K562 (cell line): ENCODE results near the gene SSR2. TPM values are rescaled to one million over a fixed set of nuclear protein-coding genes. Genes with fewer than 3 reads are reported as not detected.

ENCODE experiments used
- ATAC-seq: fragments of 200-7000 bp; cut with Tn5 transposase; 3 replicates; pipeline ENCODE4 v1.9.1; 2020; ENCODE audit warnings: moderate library complexity
- BruUV-seq: library from RNA; stranded (reverse); fragments of 400-500 nt; replicated peaks from 2 replicates; lab custom pipeline; 2021; lab: Mats Ljungman, UMichigan
- CTCF ChIA-PET: fragments of 300-600 bp; formaldehyde crosslinking; extraction: SDS; loops from one replicate; lab custom pipeline; 2021; ENCODE audit warnings: low intra/inter-chr PET ratio; lab: Yijun Ruan, JAX
- POLR2A ChIA-PET: fragments of 300-600, 350-650 bp; sonication (Branson Sonifier 250); formaldehyde crosslinking; extraction: SDS; loops from one replicate; lab custom pipeline; 2021; ENCODE audit warnings: antibody characterized with exemption, inconsistent platforms; lab: Yijun Ruan, JAX
- DNase-seq, 4 experiments: peaks; one replicate each; pipeline versions ENCODE4 v3.0.0 to v3.0.0-alpha.2; 2011 to 2018; ENCODE audit warnings: low spot score in 3 of 4, mixed read lengths in 3 of 4; ENCODE audit errors: extremely low read depth in 1 of 4
- FAIRE-seq: peaks from 2 replicates; lab custom pipeline; 2011; peaks lifted over from hg19 to GRCh38; lab: Jason Lieb, UNC
- H2AFZ ChIP-seq: 2 replicates; pipeline ENCODE4 v1.6.0; 2011; ENCODE audit warnings: low read depth, low read length, control low read depth, inconsistent platforms
- H3K27ac ChIP-seq: fragments of 200-600 bp; 3 replicates; pipeline ENCODE4 v1.8.0; 2011; ENCODE audit warnings: low read depth, mild to moderate bottlenecking, control low read depth, inconsistent platforms, low read length, moderate library complexity, mixed read lengths; ENCODE audit errors: extremely low read depth
- H3K27me3 ChIP-seq, 2 experiments: fragments of 300-600 bp in 1 of 2; 2 replicates in 1 of 2; 3 replicates in 1 of 2; pipeline versions ENCODE4 v1.6.0 to v1.8.0; 2011; ENCODE audit warnings: inconsistent platforms in 2 of 2, low read length in 2 of 2, mild to moderate bottlenecking in 1 of 2, mixed read lengths in 1 of 2, moderate library complexity in 1 of 2; ENCODE audit not compliant: control insufficient read depth in 2 of 2, insufficient read depth in 2 of 2
- H3K36me3 ChIP-seq: fragments of 300-600 bp; 3 replicates; pipeline ENCODE4 v1.8.0; 2011; ENCODE audit warnings: mild to moderate bottlenecking, low read length, inconsistent platforms; ENCODE audit not compliant: control insufficient read depth, insufficient read depth
- H3K4me1 ChIP-seq, 2 experiments: fragments of 200-600 bp in 1 of 2; replicated peaks in 1 of 2; 2 replicates in 1 of 2; 3 replicates in 1 of 2; pipeline versions ENCODE4 v1.5.1 to v1.8.0; 2011; ENCODE audit warnings: inconsistent platforms in 2 of 2, low read length in 2 of 2, mild to moderate bottlenecking in 1 of 2, mixed read lengths in 1 of 2, moderate library complexity in 1 of 2; ENCODE audit not compliant: control insufficient read depth in 2 of 2, insufficient read depth in 2 of 2
- H3K4me2 ChIP-seq: 2 replicates; pipeline ENCODE4 v1.6.1; 2011; ENCODE audit warnings: low read length, control low read depth, inconsistent platforms, mixed read lengths; ENCODE audit not compliant: insufficient read depth
- H3K4me3 ChIP-seq: fragments of 200-600 bp; sonication (generic), shearing (Covaris generic); 2 replicates; pipeline ENCODE4 v1.5.1; 2016; ENCODE audit warnings: control low read depth, inconsistent platforms
- H3K79me2 ChIP-seq: fragments of 200-600 bp; 3 replicates; pipeline ENCODE4 v1.8.0; 2011; ENCODE audit warnings: low read length, inconsistent platforms; ENCODE audit not compliant: control insufficient read depth, insufficient read depth
- H3K9ac ChIP-seq, 2 experiments: 2 replicates each; pipeline versions ENCODE4 v1.6.0 to v1.6.1; 2011; ENCODE audit warnings: low read depth in 2 of 2, low read length in 2 of 2, control low read depth in 1 of 2, inconsistent platforms in 1 of 2, mild to moderate bottlenecking in 1 of 2, mixed read lengths in 1 of 2; ENCODE audit not compliant: insufficient read depth in 1 of 2
- H3K9me1 ChIP-seq: one replicate; pipeline ENCODE4 v1.6.0; 2011; ENCODE audit warnings: inconsistent platforms, mild to moderate bottlenecking, low read length, moderate library complexity; ENCODE audit not compliant: control insufficient read depth, insufficient read depth
- H3K9me3 ChIP-seq: replicated peaks from 2 replicates; pipeline ENCODE4 v1.5.1; 2011; ENCODE audit warnings: low read depth, low read length, inconsistent platforms; ENCODE audit not compliant: control insufficient read depth, insufficient read depth
- H4K20me1 ChIP-seq: replicated peaks from 2 replicates; pipeline ENCODE4 v1.6.1; 2011; ENCODE audit warnings: low read length, inconsistent platforms, mixed read lengths; ENCODE audit not compliant: control insufficient read depth, insufficient read depth
- HDAC1 ChIP-seq, 2 experiments: fragments of 450-650 bp; IDR thresholded peaks; 2 replicates each; pipeline ENCODE4 v1.6.1; 2016 to 2017; ENCODE audit warnings: inconsistent platforms in 1 of 2, mild to moderate bottlenecking in 1 of 2, moderate library complexity in 1 of 2
- HDAC3 ChIP-seq: fragments of 450-650 bp; IDR thresholded peaks from 2 replicates; pipeline ENCODE4 v1.6.1; 2018; ENCODE audit warnings: borderline replicate concordance, mild to moderate bottlenecking, moderate library complexity; ENCODE audit not compliant: partially characterized antibody
- PKNOX1 ChIP-seq: fragments of 450-650 bp; IDR thresholded peaks from 2 replicates; pipeline ENCODE4 v1.6.1; 2016
- ZBTB40 ChIP-seq, 2 experiments: fragments of 450-650 bp in 1 of 2; sonication (generic) in 1 of 2; formaldehyde crosslinking in 1 of 2; IDR thresholded peaks; 2 replicates each; pipeline versions ENCODE4 v1.7.1 to v1.9.0; 2016 to 2022; ENCODE audit warnings: inconsistent platforms in 1 of 2, mild to moderate bottlenecking in 1 of 2, missing genetic modification reagents in 1 of 2
- WGBS: fragments of 100-300 bp; shearing (Covaris generic); methylation state at CpG from one replicate; pipeline ENCODE4 v1.1.6; 2016; ENCODE audit warnings: low coverage, mixed read lengths; ENCODE audit not compliant: insufficient coverage; ENCODE audit errors: missing lambda C conversion rate; 5-methylcytosine and 5-hydroxymethylcytosine counted together
- in situ Hi-C: fragments of 300-500 bp; cut with MboI; formaldehyde crosslinking; loops from 4 replicates; pipeline ENCODE4 v1.15.0; 2018; ENCODE audit warnings: inconsistent platforms, mixed read lengths
- intact Hi-C: fragments of 100-400 bp; cut with micrococcal nuclease; formaldehyde crosslinking; loops from 2 replicates; pipeline ENCODE4 v1.14.2; 2022
- polyA plus RNA-seq, 8 experiments: library from polyadenylated mRNA; depleted of rRNA in 4 of 8; stranded (reverse) in 5 of 8; unstranded in 3 of 8; fragments of >200 nt; fragmentation: Nextera tagmentation in 2 of 8; fragmentation: Illumina TruSeq in 1 of 8; extraction: Ambion mirVana in 2 of 8; extraction: Trizol in 1 of 8; gene quantifications; 2 replicates each; pipeline versions ENCODE4 v1.2.1 to v1.2.3, GENCODE V29; 2011 to 2014; ENCODE audit warnings: inconsistent platforms in 1 of 8, missing spikeins in 1 of 8
- total RNA-seq, 7 experiments: library from RNA; depleted of rRNA in 6 of 7; stranded (reverse); fragments of >200 nt in 6 of 7; fragmentation: Illumina TruSeq in 2 of 7; extraction: Trizol in 2 of 7; gene quantifications; 2 replicates each; pipeline versions ENCODE4 v1.2.1 to v1.2.3, GENCODE V29; 2011 to 2021; ENCODE audit warnings: low replicate concordance in 1 of 7

Gene SSR2
- total and polyA plus RNA-seq, 9 of the 15 experiments (the other 6 are each of a cell fraction or from before 2014, with no cell fraction given) = 161 to 411 (median 240) TPM

GRCh38 chr1:156019946-156020292 is 832 bp downstream of the SSR2 start:
- H3K4me2 ChIP-seq = peak overlapping the region; percentile 89
- ChIA-PET CTCF (no interaction called here), POLR2A (interaction anchor here (0.6 to 1.9 kb wide), 8 partner anchors 10 to 558 kb away, joined by 3 to 10 read pairs (median 3); partner anchors contain the start of gene GLMP)
- no peaks in the 10 kb centered on the region for H3K9me3 ChIP-seq
- in situ Hi-C loops = no loop called here
- H3K9me1 ChIP-seq = no peaks in the 10 kb centered on the region
- no peak overlapping the region for H2AFZ ChIP-seq
- no peaks in the 10 kb centered on the region for H3K27me3 ChIP-seq
- peaks cover 43% of the 10 kb centered on the region; the same call in 2 of the 3 replicates for H3K36me3 ChIP-seq
- FAIRE-seq (no peak), DNase-seq (no peak), ATAC-seq (no peak)
- 0 out of 2 replicates have a peak, but pooled peaks have one; percentile 14 for TF ChIP-seq ZBTB40 (IDR thresholded peaks at IDR 0.05)
- TF ChIP-seq ZBTB40 (CRISPR knock-in tag; IDR thresholded peaks at IDR 0.05) = no peak
- peak; percentile 73 for TF ChIP-seq PKNOX1
- no peak for TF ChIP-seq HDAC3
- no peak for TF ChIP-seq HDAC1 (IDR thresholded peaks at IDR 0.05)
- no peaks in the 10 kb centered on the region for H4K20me1 ChIP-seq
- peaks cover 7 to 8% of the 10 kb centered on the region in 2 experiments; a peak in 4 of 5 replicates for H3K4me1 ChIP-seq
- H3K9ac ChIP-seq = peak overlapping the region; percentile 78 to 93; a peak in 3 of 4 replicates
- peaks cover 26% of the 10 kb centered on the region for H3K79me2 ChIP-seq
- TSS peak; percentile 73 for BruUV-seq
- 13% methylated on average over 8 of the region's 8 CpGs for WGBS
- peak overlapping the region; percentile 72 for H3K4me3 ChIP-seq
- intact Hi-C loops = no loop called here
- peak overlapping the region; percentile 65 for H3K27ac ChIP-seq
